HG03342 (cell line): ENCODE results near the gene EMID1.
"Not testable (repeated sequence)": the region's sequence is repeated elsewhere in the genome, so short reads cannot be mapped to it uniquely, and the experiment has no call there.

Experiments used
- ATAC-seq: cut with Tn5 transposase; IDR thresholded peaks from one replicate; pipeline ENCODE4 v1.9.1; 2021; ENCODE audit warnings: mild to moderate bottlenecking, moderate library complexity; ENCODE audit not compliant: unreplicated experiment

EMID1 gene

DNA sequence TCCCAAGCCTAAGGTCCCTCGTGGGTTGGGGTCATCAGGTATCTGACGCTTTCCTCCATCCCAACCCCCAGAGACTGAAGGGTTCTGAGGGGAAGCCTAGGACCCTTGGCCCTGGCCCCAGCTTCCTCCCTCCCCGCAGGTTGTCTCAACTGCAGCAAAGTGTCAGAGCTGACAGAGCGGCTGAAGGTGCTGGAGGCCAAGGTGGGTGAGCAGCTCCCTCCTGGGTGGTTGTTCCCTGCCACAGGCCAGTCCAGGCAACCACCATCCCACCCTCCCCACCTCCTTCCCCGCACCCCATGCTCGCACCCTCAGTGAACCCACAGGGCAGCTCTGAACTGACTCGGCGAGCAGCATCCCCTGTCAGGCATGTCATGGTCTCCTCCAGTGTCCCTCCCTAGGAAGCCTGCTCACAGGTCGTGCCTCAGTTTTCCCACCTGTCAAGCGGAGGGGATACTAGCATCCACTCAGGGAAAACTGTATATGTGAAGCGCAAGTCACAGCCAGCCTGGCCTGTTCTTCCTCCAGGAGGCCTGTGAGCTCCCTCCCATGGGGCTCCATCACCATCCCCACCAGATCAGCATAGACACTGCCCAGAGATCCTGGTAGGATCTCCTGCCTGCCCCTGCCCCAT, 20.8 kb downstream of the EMID1 start:
- no peak for ATAC-seq

DNA sequence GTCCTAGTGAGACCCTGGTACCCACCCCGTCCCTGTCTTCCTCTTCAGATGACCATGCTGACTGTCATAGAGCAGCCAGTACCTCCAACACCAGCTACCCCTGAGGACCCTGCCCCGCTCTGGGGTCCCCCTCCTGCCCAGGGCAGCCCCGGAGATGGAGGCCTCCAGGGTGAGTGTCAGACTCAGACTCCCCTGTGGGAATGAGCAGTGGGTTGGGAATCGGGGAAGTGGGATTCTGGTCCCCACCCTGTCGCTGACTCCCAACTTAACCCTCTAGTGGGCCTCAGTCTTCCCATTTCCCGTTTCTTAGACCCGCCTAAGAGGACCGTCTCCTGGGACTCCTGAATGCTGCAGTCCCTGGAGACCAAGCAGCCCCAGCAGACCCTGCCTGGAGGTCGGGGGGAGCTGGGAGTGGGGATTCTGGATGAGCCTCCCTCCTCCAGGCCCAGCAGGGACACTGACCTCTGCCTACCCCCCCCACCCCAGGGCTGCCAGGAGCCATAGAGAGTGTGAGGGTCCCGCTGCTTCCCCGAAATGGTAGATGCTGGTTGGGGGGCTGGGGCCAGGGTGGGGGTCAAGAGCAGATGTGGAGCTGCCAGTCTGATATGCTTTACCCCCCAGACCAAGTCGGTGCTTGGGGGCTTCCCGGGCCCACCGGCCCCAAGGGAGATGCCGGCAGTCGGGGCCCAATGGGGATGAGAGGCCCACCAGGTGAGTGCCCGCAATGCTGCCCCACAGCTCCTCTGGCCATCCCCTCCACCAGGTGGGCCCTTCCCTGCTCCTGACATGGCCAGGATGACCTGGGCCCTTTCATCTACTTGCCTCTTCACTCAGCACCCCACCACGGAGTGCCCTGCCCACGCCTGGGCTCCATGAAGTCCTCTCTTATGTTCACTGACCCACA, 25.5 kb downstream of the EMID1 start:
- ATAC-seq = no peak

DNA sequence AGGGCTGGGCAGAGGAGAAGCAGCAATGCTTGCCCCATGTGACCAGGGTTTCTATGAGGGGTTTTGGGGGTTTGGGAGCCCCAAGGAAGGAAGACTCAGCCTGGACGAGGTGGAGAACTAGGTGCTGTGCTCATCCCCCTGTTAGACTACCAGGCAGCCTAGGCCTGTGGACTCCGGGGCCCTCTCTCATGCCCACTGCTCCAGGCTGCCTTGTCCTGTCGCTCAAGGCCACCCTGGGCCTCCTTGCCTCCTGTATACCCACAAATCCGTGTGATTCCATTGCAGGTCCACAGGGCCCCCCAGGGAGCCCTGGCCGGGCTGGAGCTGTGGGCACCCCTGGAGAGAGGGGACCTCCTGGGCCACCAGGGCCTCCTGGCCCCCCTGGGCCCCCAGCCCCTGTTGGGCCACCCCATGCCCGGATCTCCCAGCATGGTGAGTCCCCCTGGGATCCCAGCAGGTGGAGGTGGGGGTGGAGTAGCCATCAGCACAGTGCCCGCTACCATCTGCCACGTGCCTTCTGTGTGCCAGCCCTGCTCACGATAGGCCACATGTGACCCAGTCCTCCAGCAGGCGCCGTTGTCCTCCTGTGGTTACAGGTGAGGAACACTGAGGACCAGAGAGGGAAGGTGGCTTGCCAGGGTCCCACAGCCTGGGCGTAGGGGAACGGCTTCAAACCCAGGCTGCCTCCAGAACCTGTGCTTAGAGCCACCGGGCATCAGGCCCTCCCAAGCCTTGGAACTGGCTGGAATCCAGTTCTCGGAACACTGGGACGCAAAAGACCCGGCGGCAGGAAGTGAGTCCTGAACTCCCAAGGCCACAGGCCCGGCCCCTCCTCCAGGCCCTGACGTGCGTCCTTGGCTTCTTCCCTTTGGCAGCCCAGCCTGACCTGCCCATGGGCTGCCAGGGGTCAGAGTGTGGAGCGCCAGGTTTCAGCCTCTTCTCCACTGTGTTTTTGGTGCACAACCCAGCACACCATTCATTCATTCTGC, 26.6 kb downstream of the EMID1 start:
- ATAC-seq = no peak

DNA sequence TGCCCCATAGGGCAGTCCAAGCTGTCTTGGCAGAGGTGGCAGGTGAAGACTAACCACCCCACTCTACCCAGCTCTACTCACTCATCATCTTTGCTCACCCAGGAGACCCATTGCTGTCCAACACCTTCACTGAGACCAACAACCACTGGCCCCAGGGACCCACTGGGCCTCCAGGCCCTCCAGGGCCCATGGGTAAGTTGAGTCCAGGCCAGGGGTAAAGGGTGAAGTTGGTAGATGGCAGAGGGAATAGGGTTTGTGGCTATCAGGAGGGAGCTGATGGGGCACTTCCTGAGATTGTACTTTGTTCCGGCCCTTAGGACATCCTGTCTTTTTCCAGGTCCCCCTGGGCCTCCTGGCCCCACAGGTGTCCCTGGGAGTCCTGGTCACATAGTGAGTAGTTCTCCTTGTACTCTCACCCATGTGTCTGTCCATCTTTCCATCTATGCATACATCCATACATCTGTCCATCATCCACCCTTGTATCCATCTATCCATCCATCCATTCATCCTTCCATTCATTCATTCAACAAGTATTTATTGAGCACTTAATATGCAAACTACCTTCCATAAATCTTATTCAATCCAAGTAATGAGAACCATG, 27.7 kb downstream of the EMID1 start:
- no peak for ATAC-seq

DNA sequence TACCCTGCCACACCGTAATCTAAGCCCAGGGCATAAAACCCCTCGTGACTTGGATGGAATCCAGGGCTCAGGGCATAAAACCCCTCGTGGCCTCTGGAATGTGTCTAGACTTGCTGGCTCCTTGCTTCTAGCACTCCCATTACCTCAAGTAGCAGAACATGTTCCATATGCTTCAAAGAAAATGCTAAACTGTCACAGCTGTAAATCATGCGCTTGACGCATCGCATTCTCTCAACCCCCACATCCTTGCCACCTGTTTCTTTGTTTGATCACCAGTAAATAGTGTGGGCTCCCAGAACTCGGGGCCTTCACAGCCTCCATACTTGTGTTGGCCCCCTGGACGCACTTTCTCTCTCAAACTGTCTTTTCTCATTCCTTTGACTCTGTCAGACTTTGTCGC, 34.8 kb downstream of the EMID1 start:
- ATAC-seq = not testable (repeated sequence)

DNA sequence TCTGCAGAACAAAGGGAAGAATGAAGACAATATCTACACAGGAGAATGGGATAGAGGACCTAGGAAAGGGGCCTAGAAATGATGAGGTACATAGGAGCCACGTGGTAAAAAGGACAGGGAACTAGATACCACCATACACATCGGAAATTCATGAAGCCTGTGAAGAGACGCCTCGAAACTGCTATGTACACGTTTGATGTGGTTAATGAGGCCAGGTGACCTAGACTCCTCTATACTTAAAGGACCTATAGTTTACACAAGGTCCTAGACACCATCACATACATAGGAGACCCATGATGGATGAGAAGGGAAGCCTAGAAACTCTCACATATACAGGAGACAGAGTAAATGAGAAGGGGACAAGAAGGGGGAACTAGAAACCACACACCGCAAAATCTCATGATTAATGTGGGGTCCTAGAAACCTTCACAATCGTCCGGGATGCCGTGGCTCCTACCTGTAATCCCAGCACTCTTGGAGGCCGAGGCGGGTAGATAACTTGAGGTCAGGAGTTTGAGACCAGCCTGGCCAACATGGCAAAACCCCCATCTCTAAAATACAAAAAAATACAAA, 38.3 kb downstream of the EMID1 start:
- no peak for ATAC-seq

DNA sequence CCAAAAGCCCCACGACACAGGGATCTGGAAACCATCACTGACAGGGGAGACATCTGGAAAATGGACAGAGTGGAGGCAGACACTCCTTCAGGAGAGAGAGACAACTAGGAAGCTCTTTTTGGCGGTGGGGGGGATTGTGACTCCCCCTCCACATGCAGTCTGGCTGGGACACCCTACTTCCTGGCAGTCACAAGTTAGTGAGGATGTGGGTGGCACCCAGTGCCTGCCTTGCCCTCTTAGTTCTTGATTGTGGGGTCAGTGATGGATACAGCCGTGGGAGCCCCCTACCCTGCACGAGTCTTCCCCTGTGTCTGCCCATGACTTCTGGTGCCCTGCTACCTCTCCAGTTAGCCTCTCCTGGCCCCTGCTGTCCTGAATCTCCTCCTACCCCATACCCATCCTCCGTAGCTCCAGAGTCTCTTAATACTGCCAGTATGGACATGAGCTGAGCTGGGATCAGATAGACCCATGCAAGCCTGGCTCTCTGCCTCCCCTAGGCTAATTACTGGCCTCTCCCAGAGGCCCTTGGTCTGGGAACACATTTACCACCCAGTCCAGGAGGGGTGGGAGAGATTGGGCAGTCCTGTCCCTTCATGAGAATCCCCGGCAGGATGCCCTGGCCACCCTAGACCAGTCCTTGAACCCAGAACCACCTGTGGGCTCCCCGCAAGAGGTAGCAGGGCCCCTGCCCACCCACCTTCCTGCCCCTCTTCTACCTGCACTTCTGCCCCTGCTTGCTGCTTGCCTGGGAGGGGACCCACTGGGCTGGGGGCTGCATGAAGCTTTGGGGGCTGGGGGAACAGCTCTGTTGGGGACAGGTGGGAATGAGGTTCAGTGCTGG, 39.3 kb downstream of the EMID1 start:
- ATAC-seq = no peak

DNA sequence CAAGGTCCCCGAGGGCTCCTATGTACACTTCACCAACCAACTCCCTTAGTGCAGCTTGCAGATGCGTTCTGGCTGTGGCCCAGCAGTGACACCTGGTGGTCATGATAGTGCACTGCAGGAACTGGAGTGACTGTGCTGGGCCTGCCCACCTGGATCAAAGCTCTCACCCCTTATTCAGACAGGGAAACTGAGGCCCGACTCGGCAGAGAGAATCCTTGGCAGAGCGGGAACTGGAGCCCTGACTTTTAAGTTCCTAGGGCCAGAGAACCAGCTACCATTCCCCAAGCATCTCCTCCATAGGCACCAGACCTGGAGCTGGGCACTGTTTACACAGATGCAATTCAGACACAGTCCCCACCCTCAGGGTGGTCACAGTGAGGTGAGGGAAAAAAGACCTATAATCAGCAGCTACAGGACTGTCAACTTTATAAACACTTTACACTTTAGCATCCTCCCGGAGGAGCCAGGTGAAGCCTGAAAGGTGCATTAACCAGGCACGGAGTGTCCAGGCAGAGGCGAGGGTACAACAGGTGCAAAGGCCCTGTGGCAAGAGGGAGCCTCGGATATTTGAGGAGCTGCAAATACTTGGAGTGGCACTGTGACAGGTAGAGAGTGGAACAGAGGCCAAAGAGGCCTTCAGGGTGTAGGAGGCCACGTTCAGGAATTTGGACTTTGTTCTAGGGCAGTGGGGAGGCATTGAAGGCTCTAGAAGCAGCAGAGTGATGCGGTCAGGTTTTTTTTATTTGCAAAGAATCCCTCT, 40.1 kb downstream of the EMID1 start:
- ATAC-seq = no peak

DNA sequence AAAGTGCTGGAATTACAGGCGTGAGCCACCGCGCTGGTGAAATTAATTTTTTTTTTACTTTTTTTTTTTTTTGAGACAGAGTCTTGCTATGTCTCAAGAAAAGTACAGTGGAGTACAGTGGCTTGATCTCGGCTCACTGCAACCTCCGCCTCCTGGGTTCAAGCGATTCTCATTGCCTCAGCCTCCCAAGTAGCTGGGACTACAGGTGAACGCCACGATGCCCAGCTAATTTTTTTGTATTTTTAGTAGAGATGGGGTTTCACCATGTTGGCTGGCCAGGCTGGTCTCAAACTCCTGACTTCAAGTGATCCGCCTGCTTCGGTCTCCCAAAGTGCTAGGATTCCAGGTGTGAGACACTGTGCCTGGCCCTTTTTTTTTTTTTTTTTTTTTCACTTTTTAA, 42.2 kb downstream of the EMID1 start:
- ATAC-seq = not testable (repeated sequence)

DNA sequence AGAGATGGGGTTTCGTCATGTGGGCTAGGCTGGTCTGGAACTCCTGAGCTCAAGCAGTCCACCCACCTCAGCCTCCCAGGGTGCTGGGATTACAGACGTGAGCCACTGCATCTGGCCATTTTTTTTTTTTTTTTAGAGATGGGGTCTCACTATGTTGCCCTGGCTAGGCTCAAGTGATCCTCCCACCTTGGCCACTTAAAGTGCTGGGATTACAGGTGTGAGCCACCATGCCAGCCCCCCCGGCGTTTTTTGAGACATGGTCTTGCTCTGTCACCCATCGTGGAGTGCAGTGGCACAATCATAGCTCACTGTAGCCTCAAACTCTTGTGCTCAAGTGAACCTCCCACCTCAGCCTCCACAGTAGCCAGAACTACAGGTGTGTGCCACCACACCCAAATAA, 45.6 kb downstream of the EMID1 start:
- ATAC-seq = no peak

DNA sequence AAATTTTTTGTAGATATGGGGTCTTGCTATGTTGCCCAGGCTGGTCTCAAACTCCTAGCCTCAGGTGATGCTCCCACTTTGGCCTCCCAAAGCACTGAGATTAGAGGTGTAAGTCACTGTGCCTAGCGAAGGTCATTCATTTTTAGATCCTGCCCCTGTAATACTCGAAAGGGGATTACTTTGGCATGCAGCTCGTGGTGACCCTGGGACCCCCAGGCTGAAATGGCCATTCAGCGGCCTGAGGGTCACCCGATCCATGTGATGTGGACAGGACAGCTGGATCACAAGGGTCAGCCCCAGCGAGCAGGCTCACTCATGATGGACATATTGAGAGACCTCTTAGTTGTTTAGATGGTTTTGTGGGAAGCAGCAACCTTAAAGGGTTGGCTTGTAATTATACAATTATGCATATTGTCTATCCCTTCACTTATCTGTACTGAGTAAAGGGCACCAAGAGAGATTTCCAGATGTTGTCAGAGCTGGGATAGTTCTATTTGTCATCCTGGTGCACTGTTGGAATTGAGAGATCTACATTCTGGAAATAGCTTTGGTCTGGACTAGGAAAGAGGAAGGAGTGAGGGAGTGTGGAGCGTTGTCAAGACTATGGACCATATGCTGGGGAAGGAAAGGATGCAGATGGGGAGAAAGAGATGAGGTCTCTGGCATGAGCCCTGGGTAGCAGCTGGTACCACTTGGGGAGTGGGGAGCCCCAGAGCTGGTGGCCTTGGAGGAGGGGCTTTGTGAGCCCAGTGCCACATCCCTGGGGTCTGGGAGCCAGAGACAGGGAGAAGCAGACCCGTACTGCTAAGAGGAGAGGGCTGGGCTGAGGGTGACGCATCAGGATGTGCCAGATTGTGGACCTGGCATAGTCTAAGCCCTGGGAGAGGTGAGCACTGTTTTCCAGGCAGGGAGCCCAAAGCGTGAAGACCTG, 46.5 kb downstream of the EMID1 start:
- no peak for ATAC-seq

DNA sequence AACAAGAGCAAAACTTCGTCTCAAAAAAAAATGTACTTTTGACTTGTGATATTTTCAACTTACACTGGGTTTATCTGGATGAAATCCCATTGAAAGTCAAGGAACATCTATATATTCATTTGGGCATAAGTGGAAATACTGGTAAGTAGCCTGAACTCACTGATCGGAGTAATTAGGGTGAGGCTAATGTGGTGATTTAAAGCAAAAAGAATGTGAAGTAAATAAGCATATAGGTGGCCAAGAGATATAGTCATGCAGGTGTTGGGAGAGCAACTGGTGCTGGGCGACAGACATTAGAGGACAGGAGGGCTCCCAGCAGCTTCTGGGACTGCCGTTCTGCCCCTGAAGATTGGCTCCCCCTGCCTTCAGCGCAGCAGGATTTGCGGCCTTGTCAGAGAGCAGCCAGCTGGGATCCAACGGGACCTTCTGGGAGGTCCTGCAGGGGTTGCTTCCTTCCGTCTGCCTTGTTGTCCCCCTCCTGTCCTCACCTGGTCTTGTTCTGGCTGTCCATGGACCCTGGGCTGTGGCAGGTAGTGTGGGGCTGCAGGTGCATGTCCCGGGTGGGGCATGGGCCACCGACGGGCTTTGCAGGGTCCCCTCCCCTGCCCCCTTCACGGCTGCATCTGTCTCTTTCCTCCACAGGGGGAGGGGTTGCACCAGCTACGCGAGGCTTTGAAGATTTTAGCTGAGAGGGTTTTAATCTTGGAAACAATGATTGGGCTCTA, 48.0 kb downstream of the EMID1 start:
- no peak for ATAC-seq

DNA sequence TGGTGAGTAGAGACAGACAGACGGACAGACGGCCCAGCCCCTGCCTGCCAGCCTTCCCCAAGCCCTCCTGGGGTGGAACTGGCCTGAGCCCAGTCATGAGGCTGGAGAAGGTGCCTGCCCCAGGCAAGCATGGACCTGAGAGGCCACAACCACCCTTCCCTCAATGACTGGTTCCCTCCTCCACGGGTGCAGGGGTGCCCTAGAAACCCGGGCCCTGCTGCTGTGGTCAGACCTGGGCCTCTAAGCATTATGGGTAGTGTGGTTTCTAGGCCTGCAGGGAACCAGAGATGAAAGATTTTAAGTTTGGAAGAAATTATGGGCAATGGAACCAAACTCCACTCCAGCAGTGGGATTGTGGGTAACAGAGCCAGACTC, 48.6 kb downstream of the EMID1 start:
- no peak for ATAC-seq

DNA sequence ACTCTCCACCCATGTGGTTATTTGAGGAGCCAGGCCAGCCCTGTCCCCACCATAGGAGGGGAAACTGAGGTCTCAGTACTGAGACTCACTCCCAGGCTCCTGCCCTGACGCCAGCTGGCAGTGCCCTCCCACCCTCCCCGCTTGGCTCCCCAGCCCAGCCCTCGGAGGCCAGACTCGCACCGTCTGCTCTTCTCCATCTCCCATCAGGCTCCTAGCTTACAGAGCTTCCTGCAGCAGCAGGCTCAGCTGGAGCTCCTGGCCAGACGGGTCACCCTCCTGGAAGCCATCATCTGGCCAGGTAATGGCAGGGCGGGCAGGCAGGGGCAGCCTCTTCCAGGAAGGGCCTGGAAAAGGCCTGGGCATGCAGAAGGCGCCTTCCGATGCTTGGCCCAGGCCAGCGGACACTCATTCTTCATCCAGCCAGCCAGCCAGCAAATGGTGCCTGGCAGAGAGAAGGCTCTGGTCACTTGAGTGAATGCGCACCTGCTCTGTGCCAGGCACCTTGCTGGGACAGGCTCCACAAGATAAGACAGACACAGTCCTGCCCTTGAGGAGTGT, 49.4 kb downstream of the EMID1 start:
- no peak for ATAC-seq

DNA sequence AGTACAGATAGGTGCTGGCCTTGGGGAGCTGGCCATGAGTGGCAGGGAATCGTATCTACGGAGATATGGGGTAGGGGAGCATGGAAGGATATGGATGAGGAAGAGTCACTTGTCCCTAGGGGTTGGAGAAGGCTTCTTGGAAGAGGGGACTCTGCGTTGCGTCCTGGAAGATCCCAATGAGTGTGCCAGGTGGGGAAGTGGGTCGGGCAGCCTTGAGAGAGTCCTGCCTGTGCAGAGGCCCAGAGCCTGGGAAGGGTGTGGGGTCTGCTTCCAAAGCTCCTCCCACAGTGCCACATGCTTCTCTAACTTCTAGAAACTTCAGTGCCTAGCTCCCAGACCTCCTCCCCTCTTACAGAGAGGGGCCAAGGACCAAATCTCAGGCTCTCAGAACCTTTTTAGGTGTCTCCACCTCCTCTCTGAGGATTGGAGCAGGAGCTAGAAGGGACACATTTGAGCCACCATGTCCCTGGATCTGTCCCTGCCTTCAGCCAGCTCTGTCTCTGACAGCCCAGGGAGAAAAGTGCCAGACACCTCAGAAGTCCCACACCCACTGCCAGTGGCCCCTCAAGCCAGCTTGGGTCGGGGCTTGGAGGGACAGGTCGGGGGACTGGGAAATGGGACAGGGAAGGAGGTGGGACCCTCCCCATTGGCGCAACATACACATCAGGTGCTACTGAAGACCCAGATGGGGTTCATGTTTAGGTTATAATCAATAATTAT, 51.1 kb downstream of the EMID1 start:
- ATAC-seq = no peak

DNA sequence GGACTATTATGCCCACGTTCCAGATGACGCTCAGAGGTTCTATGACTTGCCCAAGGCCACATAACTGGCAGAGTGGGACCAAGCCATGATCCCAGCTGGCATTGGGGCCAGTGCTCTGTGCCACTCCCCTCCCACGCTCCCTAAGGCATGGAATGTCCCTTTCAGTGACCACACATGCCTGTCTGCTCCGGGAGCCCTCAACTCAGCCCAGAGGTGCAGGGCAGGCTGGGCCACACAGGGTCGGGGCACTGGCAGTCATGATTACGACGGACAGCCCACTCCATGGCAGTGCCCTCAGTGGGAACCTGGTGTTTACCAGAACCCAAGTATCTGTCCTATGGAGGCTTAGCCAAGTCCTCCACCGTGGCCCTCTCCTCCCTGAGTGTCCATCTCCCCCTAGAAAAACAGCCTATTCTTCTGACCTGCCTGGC, 52.1 kb downstream of the EMID1 start:
- ATAC-seq = no peak
